Esophagus squamous epithelium (tissue), 4 donors: Measurements from ENCODE around the gene FBXO10.

Experiments
- CTCF ChIP-seq, 6 experiments: fragments of 450-650 bp in 4 of 6; fragments of 200-600 bp in 2 of 6; sonication (generic) in 2 of 6; IDR thresholded peaks; one replicate each; pipeline ENCODE4 v1.5.1; 2016 to 2019; ENCODE audit warnings: antibody characterized with exemption in 6 of 6, mild to moderate bottlenecking in 4 of 6, moderate library complexity in 4 of 6
- POLR2A ChIP-seq, 4 donors: fragments of 450-650 bp; IDR thresholded peaks; one replicate each; pipeline ENCODE4 v1.6.1; 2017; ENCODE audit warnings: antibody characterized with exemption in 4 of 4, mild to moderate bottlenecking in 4 of 4, moderate library complexity in 3 of 4

GRCh38 chr9:37471942-37472684, 104.1 kb downstream of the FBXO10 start:
- no peak for TF ChIP-seq CTCF (IDR thresholded peaks at IDR 0.05)
- no peak for TF ChIP-seq POLR2A (IDR thresholded peaks at IDR 0.05)
